Measurements from ENCODE around the gene TADA2B.

TADA2B gene

GRCh38 chr4:7009564-7009963 lies 33.6 kb upstream of the TADA2B start:
- no peak for TF ChIP-seq YY1 (IDR thresholded peaks at IDR 0.05; ENCODE audit: insufficient read depth, insufficient read length)
- TF ChIP-seq ZNF274 (IDR thresholded peaks at IDR 0.05; ENCODE audit: low read depth, low read length): no peak
- no peak for TF ChIP-seq SUZ12 (IDR thresholded peaks at IDR 0.05; ENCODE audit: extremely low read depth, insufficient read depth, insufficient read length)
- peaks cover 5% of the 10 kb centered on the region for H3K4me1 ChIP-seq (ENCODE audit: insufficient read depth, insufficient read length)
- H3K36me3 ChIP-seq (ENCODE audit: insufficient read depth, insufficient read length, low read length): peaks cover 84% of the 10 kb centered on the region
- H3K9me3 ChIP-seq (ENCODE audit: insufficient read depth, low read length): no peaks in the 10 kb centered on the region
- no peak overlapping the region for H3K4me3 ChIP-seq (ENCODE audit: insufficient read length, low read depth)
- DNase-seq (ENCODE audit: low read depth, low spot score): no peak
- H3K27me3 ChIP-seq (ENCODE audit: insufficient read depth, insufficient read length): no peaks in the 10 kb centered on the region
- no peak overlapping the region for H3K9ac ChIP-seq (ENCODE audit: insufficient read length, low read depth)

- Histone ChIP-seq H3K27me3 (ENCODE audit: insufficient read depth, insufficient read length) (no peaks in the 10 kb centered on the region), H3K4me3 (ENCODE audit: insufficient read length, low read depth) (no peak overlapping the region), H3K4me1 (ENCODE audit: insufficient read depth, insufficient read length) (no peaks in the 10 kb centered on the region), H3K36me3 (ENCODE audit: insufficient read depth, insufficient read length, low read length) (peaks cover 87% of the 10 kb centered on the region), H3K9me3 (ENCODE audit: insufficient read depth, low read length) (no peaks in the 10 kb centered on the region), H3K9ac (ENCODE audit: insufficient read length, low read depth) (no peak overlapping the region)
- no peak for TF ChIP-seq YY1 (IDR thresholded peaks at IDR 0.05; ENCODE audit: insufficient read depth, insufficient read length)
- no peak for DNase-seq (ENCODE audit: low read depth, low spot score)
These were observed 30.0 kb upstream of the TADA2B start for GRCh38 chr4:7013175-7013574.

GRCh38 chr4:7014815-7015214 lies 28.4 kb upstream of the TADA2B start:
- Histone ChIP-seq H3K9ac (ENCODE audit: insufficient read length, low read depth) (no peak overlapping the region), H3K27me3 (ENCODE audit: insufficient read depth, insufficient read length) (no peaks in the 10 kb centered on the region), H3K4me3 (ENCODE audit: insufficient read length, low read depth) (no peak overlapping the region), H3K36me3 (ENCODE audit: insufficient read depth, insufficient read length, low read length) (peaks cover 82% of the 10 kb centered on the region), H3K9me3 (ENCODE audit: insufficient read depth, low read length) (no peaks in the 10 kb centered on the region), H3K4me1 (ENCODE audit: insufficient read depth, insufficient read length) (peaks cover 2% of the 10 kb centered on the region)
- DNase-seq (ENCODE audit: low read depth, low spot score): no peak
- TF ChIP-seq SUZ12 (IDR thresholded peaks at IDR 0.05; ENCODE audit: extremely low read depth, insufficient read depth, insufficient read length) (no peak), YY1 (IDR thresholded peaks at IDR 0.05; ENCODE audit: insufficient read depth, insufficient read length) (no peak), ZNF274 (IDR thresholded peaks at IDR 0.05; ENCODE audit: low read depth, low read length) (no peak)

GRCh38 chr4:7015383-7016035 lies 27.7 kb upstream of the TADA2B start:
- Histone ChIP-seq H3K9me3 (ENCODE audit: insufficient read depth, low read length) (no peaks in the 10 kb centered on the region), H3K36me3 (ENCODE audit: insufficient read depth, insufficient read length, low read length) (peaks cover 75% of the 10 kb centered on the region), H3K9ac (ENCODE audit: insufficient read length, low read depth) (no peak overlapping the region), H3K4me1 (ENCODE audit: insufficient read depth, insufficient read length) (peaks cover 4% of the 10 kb centered on the region), H3K4me3 (ENCODE audit: insufficient read length, low read depth) (no peak overlapping the region), H3K27me3 (ENCODE audit: insufficient read depth, insufficient read length) (no peaks in the 10 kb centered on the region)
- DNase-seq (ENCODE audit: low read depth, low spot score): no peak
- no peak for TF ChIP-seq SUZ12 (IDR thresholded peaks at IDR 0.05; ENCODE audit: extremely low read depth, insufficient read depth, insufficient read length)
- no peak for TF ChIP-seq YY1 (IDR thresholded peaks at IDR 0.05; ENCODE audit: insufficient read depth, insufficient read length)
- TF ChIP-seq ZNF274 (IDR thresholded peaks at IDR 0.05; ENCODE audit: low read depth, low read length): no peak

GRCh38 chr4:7016086-7016485 lies 27.1 kb upstream of the TADA2B start:
- H3K36me3 ChIP-seq (ENCODE audit: insufficient read depth, insufficient read length, low read length): peaks cover 76% of the 10 kb centered on the region
- H3K27me3 ChIP-seq (ENCODE audit: insufficient read depth, insufficient read length): no peaks in the 10 kb centered on the region
- H3K9me3 ChIP-seq (ENCODE audit: insufficient read depth, low read length): no peaks in the 10 kb centered on the region
- H3K4me3 ChIP-seq (ENCODE audit: insufficient read length, low read depth): no peak overlapping the region
- no peak for DNase-seq (ENCODE audit: low read depth, low spot score)
- TF ChIP-seq ZNF274 (IDR thresholded peaks at IDR 0.05; ENCODE audit: low read depth, low read length): no peak
- no peak for TF ChIP-seq SUZ12 (IDR thresholded peaks at IDR 0.05; ENCODE audit: extremely low read depth, insufficient read depth, insufficient read length)
- TF ChIP-seq YY1 (IDR thresholded peaks at IDR 0.05; ENCODE audit: insufficient read depth, insufficient read length): no peak
- H3K9ac ChIP-seq (ENCODE audit: insufficient read length, low read depth): no peak overlapping the region
- peaks cover 8% of the 10 kb centered on the region for H3K4me1 ChIP-seq (ENCODE audit: insufficient read depth, insufficient read length)

- TF ChIP-seq SUZ12 (IDR thresholded peaks at IDR 0.05; ENCODE audit: extremely low read depth, insufficient read depth, insufficient read length) (no peak), YY1 (IDR thresholded peaks at IDR 0.05; ENCODE audit: insufficient read depth, insufficient read length) (no peak), ZNF274 (IDR thresholded peaks at IDR 0.05; ENCODE audit: low read depth, low read length) (no peak)
- H3K4me1 ChIP-seq (ENCODE audit: insufficient read depth, insufficient read length): peaks cover 8% of the 10 kb centered on the region
- H3K4me3 ChIP-seq (ENCODE audit: insufficient read length, low read depth): no peak overlapping the region
- H3K27me3 ChIP-seq (ENCODE audit: insufficient read depth, insufficient read length): no peaks in the 10 kb centered on the region
- no peak for DNase-seq (ENCODE audit: low read depth, low spot score)
- H3K36me3 ChIP-seq (ENCODE audit: insufficient read depth, insufficient read length, low read length): peaks cover 76% of the 10 kb centered on the region
- no peak overlapping the region for H3K9ac ChIP-seq (ENCODE audit: insufficient read length, low read depth)
- H3K9me3 ChIP-seq (ENCODE audit: insufficient read depth, low read length): no peaks in the 10 kb centered on the region
These were observed 26.7 kb upstream of the TADA2B start for GRCh38 chr4:7016512-7016911.

GRCh38 chr4:7017446-7018048 lies 25.6 kb upstream of the TADA2B start:
- H3K9ac ChIP-seq (ENCODE audit: insufficient read length, low read depth): no peak overlapping the region
- H3K4me1 ChIP-seq (ENCODE audit: insufficient read depth, insufficient read length): peaks cover 10% of the 10 kb centered on the region
- no peak for TF ChIP-seq ZNF274 (IDR thresholded peaks at IDR 0.05; ENCODE audit: low read depth, low read length)
- TF ChIP-seq SUZ12 (IDR thresholded peaks at IDR 0.05; ENCODE audit: extremely low read depth, insufficient read depth, insufficient read length): no peak
- no peak for TF ChIP-seq YY1 (IDR thresholded peaks at IDR 0.05; ENCODE audit: insufficient read depth, insufficient read length)
- no peaks in the 10 kb centered on the region for H3K27me3 ChIP-seq (ENCODE audit: insufficient read depth, insufficient read length)
- H3K36me3 ChIP-seq (ENCODE audit: insufficient read depth, insufficient read length, low read length): peaks cover 84% of the 10 kb centered on the region
- no peak overlapping the region for H3K4me3 ChIP-seq (ENCODE audit: insufficient read length, low read depth)
- H3K9me3 ChIP-seq (ENCODE audit: insufficient read depth, low read length): no peaks in the 10 kb centered on the region
- DNase-seq (ENCODE audit: low read depth, low spot score): no peak

Measured in NT2/D1 (cell line).